HG02943 (cell line): ENCODE measurements around the gene FRMD8.

Experiments used
- ATAC-seq: cut with Tn5 transposase; IDR thresholded peaks from one replicate; pipeline ENCODE4 v1.9.1; 2021; ENCODE audit warnings: mild to moderate bottlenecking, low read depth, moderate library complexity; ENCODE audit not compliant: unreplicated experiment

Gene FRMD8

GRCh38 chr11:65373839-65374580 lies 12.4 kb upstream of the FRMD8 start:
- no peak for ATAC-seq

DNA sequence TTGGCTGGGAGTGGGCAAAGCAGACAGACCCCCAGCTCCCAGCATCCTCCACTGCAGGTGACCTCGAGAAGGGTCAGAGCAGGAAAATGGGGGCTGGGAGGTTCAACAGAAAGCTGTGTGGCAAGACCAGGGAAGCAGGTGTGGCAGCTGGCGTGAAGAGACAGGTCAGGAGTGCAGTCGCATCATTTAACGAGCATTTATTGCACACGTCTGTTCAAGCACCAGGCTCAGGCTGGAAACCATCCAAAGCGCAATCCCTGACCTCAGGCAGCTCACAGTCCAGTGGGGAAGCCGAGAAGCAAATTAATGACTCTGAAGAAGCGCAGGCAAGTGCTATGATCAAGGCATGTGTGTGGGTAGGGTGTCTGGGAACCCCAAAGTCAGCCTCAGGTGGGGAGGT lies 11.4 kb upstream of the FRMD8 start:
- ATAC-seq, result no peak

GRCh38 chr11:65376138-65376713 lies 10.2 kb upstream of the FRMD8 start:
- no peak for ATAC-seq

DNA sequence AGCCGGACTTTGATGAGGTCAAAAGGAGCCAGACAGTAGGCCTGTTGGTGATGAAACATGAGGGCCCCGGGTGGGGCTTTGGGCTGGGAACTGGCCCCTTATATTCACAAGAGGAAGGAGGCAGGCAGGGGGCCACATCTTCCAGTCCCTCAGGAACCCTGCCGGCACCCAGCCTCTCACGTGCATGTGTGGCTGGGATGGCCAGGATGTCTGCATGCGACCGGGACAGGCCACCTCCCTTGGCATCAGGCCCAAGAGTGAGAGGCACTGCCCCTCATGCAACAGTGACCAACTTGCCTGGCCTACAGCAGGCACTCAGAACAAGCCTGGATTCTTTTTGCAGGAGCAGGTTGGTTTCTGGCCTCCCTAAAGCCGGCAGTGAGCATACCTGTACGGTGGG lies 9.4 kb upstream of the FRMD8 start:
- ATAC-seq, result no peak

- no peak for ATAC-seq
Measured at GRCh38 chr11:65377777-65378176, 8.7 kb upstream of the FRMD8 start.

DNA sequence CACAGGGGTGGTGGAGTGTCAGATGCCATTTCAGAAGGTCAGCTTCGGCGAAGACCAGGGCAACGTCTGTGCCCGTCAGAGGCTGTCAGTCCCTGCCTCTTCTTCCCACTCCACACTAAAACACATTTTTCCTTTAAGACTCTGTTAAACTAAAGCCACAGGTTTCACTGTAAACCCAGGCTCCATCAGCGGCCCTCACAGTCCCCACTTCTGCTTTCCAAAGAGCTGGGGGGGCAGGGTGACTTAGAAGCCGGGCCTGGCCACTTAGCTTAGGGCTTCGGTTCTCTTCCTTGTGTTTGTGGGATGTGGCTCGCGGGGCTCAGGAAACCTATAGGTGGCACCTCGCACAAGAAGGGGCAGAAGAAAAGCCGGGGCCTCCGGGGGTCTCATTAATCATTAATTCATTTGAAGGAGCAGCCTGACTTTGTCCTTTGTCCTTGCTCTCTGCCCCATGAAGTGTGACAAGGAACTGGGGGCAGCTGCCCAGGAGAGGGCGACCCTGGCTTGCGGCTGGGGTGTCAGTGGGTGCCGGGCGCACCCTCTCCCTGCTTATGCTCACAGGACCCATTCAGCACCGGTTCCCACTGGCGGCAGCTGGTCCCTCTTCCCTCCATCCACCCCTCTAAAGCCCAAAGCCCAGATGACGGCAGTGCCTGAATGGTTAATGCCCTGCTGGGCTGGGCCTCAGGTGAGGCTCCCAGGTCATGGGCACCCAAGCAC lies 8.1 kb upstream of the FRMD8 start:
- ATAC-seq, result no peak

- no peak for ATAC-seq
Measured at GRCh38 chr11:65378928-65379638, 7.4 kb upstream of the FRMD8 start.

DNA sequence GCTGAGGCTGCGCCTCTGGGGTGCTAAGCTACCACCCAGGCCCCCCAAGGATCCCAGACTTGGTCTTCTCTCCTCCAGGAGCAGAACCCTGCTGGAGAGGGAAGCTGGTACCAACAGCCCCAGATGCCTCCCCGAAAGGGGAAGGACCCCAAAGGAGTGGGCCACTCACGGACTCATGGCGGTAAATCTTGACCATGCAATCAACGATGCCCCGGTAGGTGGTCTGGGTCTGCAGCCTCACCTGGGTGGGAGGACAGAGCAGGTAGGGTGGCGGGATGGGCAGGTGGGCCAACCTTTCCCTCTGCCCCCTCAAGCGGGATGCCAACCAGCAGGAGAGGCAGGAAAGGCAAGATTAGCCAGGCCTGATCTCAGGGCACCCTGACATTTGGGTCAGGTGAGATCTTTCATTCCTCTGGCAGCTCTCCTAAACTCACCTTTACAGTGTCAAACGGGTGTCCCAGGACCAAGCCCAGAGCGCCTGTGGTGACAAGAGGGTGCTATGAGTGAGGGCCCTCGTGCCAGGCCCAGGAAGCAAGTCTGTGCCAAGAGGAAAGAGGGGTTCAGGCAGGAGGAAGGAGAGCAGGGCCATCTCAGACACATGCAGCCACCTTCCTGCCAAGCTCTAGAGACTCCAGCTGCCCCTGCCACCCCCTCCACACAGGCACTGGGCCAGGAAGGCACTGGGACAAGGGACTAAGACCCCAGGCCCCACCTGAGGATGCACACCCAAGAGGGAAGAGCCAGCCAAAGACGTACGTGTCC lies 6.6 kb upstream of the FRMD8 start:
- ATAC-seq, result no peak

DNA sequence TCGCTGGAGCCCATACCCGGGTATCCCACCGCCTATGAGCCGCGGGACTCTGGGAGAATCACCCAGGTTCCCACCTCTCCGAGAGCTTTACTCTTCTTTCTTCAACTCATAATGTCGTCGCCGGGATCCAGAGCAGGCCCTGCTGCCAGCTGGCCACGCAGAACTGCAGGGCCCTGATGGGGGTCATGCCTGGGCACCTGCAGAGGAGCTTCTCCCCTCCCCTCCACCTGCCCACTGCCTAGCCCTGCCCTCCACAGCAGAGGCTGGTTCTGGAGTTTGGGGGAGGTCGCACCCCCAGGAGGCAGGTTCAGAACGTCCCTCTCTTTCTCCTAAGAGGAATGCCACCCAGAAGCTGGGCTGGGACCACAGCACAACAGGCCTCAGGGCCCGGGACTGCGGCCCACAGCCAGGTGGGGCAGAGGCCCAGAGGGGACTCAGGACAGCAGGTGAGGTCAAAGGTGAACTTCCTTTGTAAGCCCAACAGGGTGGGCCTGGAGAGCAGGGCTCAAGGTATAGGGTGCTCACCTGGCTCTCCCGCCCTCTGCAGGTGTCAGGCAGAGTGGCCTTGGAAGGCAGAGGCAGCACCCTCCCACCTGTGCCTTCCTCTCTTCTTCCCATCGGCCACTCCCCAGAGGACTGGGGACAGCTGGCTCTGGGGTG lies 5.8 kb upstream of the FRMD8 start:
- no peak for ATAC-seq

- peak; percentile 7 for ATAC-seq
Measured at GRCh38 chr11:65381716-65382032, 4.8 kb upstream of the FRMD8 start.

DNA sequence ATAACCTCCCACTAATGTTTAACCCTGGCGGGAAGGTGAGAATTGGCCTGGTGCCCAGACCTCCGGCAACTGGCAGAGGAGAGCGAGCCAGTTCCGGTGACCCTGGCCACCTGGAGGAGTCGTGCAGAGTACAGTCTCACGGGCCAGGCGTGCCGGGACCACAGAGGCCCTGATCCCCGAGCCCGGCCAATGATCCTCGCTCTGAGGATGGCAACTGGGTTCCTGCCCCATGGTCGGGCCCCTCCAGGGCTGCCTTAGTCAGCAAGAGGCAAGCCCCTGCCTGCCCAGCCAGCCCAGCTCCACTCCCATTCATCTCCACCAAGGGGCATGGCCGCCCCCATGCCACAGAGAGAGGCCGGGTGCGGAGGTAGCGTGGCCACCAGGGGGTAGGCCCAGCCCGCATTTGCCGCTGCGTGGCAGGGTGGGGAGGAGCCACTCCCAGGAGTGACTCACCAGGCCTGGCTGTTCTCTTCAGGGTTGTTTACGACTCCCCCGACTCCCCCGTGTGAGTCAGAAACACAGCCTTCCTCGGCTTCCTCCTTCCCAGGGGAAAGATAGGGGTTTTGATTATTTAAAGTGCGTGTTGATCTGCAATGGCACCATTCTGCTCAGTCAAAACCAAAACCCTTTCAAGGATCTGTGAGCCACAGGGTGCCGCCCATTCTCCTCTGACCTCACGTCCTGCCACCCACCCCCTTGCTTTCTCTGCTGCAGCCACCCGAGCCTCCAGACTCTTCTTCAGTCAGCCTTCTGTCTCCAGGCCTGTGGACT lies 4.2 kb upstream of the FRMD8 start, which contains the start of gene SLC25A45:
Gene SLC25A45, minus strand, starts transcription at position 614 of the 771 bp plus-strand sequence. CDS start 695 bp downstream, outside the sequence.
- ATAC-seq, result peak; percentile 59

GRCh38 chr11:65382804-65383368 lies 3.6 kb upstream of the FRMD8 start:
- no peak for ATAC-seq

DNA sequence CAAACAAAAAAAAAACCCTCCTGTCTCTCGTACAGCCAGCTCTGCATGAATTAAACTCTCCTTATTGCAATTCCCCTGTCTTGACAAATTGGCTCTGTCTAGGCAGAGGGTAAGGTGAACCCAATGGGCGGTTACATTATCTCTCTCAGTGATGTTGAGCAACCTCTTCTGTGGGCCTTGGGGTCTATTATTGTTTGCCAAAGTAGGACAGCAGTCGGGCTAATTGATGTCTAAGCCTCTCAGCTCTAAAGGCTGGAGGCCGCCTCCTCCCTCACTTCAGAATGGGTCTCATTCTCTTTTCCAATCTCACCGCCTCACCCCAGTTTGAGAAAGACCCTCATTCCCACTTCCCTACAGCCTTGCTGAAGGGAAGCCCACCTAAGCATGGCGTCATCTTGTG lies 2.7 kb upstream of the FRMD8 start:
- ATAC-seq, result no peak

DNA sequence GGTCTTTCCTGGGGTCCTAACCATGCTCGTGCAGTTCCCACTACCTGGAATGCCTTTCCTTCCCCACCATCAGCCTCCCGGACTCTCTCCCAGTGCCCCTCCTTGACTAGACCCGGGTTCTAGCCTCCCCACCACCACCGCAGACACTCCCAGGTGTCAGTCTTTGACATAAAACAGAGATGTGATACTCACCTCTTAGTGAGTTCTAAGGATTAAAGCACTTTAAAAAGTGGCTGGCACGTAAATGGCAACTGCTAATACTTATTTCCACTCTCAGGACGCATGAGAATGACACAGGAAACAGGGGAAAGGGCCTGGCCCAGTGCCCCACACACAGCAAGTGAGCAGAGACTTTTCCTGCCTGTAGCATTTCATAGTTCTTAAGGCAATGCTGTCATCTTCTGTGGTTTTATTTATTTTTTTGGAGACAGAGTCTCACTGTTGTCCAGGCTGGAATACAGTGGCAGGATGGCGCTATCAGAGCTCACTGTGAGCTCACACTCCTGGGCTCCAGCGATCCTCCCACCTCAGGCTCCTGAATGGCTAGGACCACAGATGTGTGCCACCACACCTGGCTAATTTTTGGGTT lies 2.0 kb upstream of the FRMD8 start:
- no peak for ATAC-seq

DNA sequence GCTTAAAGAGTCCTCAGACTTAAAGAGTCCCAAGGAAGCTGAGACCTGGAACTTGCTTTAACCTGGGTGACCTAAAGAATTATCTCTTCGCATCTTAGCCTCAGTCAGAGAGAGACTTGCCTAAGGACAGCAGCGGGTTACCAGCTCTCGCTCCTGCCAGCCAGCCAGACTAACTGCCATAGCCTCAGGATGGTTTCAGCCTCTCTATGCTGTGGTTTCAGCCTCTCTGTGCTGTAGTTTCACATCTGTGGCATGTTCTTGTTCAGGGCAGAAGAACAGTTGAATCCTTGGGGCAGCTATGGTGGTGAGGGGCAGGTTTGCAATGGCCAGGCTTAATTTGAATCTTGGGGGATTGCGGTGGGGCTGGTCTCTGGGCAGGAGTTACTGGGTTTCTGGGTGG lies 2.3 kb downstream of the FRMD8 start:
- no peak for ATAC-seq

DNA sequence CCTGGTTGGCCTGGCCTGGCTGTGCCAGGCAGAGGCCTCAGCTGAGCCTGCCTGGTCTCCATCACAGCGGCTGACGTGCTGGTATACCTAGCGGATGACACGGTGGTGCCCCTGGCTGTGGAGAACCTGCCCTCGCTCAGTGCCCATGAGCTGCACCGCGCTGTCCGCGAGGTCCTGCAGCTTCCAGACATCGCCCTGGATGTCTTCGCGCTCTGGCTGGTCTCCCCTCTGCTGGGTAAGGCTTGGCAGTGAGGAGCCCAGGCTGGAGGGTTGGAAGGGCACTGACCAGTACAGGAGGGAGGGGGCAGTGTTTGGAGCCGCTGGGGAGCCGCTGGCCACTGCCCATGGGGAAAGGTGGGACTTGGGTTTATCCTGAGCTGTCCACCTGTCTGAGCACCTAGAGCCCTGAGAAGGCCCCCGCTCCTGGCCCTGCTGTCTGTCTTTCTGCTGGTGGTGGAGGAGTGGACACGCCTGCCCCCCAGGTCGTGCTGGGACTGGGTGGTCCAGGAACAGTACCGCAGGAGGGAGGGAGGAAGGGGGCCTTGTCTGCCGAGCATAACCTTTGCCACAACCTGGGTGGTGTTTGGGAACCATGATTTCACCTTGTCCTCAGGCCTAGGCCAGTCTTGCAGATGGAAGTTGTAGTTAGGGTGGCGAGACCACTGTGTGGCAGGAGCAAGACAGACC lies 3.0 kb downstream of the FRMD8 start:
- no peak for ATAC-seq

DNA sequence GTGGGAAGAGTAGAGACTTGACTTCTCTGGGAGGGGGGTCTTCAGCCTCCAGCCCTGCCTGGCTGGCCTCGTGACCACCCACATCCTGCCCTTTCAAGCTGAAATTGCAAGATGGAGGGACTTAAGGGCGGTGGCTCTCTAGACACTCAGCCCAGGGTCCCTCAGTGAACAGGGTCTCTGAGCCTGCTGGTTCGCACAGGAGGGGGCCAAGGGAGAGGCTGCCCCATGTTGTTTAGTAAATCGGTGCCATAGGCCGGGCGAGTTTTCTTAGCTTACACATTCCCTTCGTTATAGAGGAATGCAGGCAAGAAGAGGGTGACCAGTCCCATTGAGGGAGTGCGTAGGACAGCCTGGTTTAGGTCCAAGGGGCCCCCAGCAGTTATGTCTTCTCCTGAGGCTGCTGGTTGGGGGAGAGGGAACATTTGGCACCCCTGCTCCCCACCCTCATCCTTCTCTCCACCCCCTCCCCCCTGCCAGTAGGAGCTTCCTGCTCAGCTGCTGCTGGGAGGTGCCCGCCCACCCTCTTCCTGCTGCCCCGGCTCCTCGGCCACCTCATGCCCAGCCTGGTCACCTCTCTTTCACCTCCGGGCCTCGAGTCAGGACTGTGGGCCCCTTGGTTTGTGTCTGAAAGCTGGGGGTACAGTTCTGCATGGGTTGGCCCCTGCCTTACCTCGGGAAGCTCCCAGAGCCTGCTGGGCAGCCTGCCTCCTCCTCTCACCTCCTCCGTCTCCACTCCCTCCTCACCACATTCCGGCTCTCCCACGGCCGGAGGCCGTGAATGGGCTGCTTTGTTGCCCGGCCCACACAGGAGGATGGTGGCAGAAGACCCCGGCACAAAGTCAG lies 3.9 kb downstream of the FRMD8 start:
- no peak for ATAC-seq
